T-helper 17 cell (primary cell): ENCODE data around the gene SEZ6L2. TPM values are rescaled to one million over a fixed set of nuclear protein-coding genes. Genes with fewer than 3 reads are reported as not detected.
A peak's percentile ranks its signal among the peaks of the same experiment; 100 is the strongest.
"Not testable (repeated sequence)": the region's sequence is repeated elsewhere in the genome, so short reads cannot be mapped to it uniquely, and the experiment has no call there.

Experiments used
- ATAC-seq: fragments of 150-1000 bp; cut with Tn5 transposase; 2 replicates; pipeline ENCODE4 v1.10.0; 2021; ENCODE audit warnings: mild to moderate bottlenecking, moderate library complexity
- DNase-seq, 3 donors: peaks; one replicate each; pipeline versions ENCODE4 v3.0.0 to v3.0.0-alpha.2; 2020 to 2021
- H3K9me3 ChIP-seq: one replicate; pipeline ENCODE4 v1.7.0; 2013; ENCODE audit warnings: low read length, mild to moderate bottlenecking; ENCODE audit not compliant: control insufficient read depth, poor library complexity, severe bottlenecking
- H3K27ac Mint-ChIP-seq: one replicate; pipeline ENCODE4 v1.8.0; 2022; ENCODE audit warnings: mild to moderate bottlenecking, moderate library complexity, mixed read lengths
- H3K27me3 Mint-ChIP-seq: one replicate; pipeline ENCODE4 v1.8.0; 2022; ENCODE audit warnings: mixed read lengths
- H3K36me3 Mint-ChIP-seq: one replicate; pipeline ENCODE4 v1.8.0; 2022; ENCODE audit warnings: low read depth, mixed read lengths
- H3K4me1 Mint-ChIP-seq: one replicate; pipeline ENCODE4 v1.8.0; 2022; ENCODE audit warnings: mild to moderate bottlenecking, mixed read lengths
- H3K4me3 Mint-ChIP-seq: one replicate; pipeline ENCODE4 v1.8.0; 2022; ENCODE audit warnings: mild to moderate bottlenecking, moderate library complexity, mixed read lengths
- total RNA-seq, 4 donors: library from RNA in 2 of 4; stranded (reverse) in 2 of 4; gene quantifications; one replicate each; pipeline ENCODE4 v1.2.3 and lab custom pipeline; 2022 to 2026

The SEZ6L2 gene
- total RNA-seq = not detected
- 0 to 0.23 reads per million in 2 donors for total RNA-seq (lab: John Stamatoyannopoulos, UW)

DNA sequence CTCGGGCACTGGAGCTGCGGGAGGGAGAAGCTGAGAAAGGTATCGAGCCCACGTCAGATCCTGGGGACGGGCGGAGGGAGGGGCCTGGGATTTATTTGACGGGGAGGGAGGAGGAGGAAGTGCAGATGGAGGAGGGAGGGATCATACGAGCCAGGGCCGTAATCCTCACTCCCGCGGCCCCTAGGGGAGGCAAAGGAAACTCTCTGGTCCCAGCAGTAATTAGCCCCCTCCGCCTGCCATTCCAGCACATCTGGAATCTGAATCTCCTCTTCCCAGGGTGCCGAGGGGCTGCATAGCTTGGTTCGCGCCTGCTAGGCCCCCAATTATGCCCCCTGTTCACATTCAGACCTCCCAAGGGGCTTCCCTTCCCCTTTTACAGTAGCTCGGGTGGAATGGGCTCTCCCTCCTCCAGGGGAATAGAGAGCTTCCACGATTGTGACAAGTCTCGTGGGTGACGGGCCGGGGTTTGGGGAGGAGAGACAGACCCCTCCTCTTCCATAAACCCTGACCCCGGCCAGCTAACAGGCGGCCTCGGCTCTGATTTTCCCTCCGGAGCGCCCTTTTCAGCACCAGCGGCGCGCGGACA is at the start of gene SEZ6L2:
Gene SEZ6L2, minus strand, starts transcription at position 35 of the 586 bp plus-strand sequence. CDS start 531 bp downstream, outside the sequence.
- no peaks in the 10 kb centered on the region for H3K9me3 ChIP-seq
- H3K36me3 Mint-ChIP-seq = peaks cover 5% of the 10 kb centered on the region
- H3K27ac Mint-ChIP-seq = no peak within 1 kb of the TSS
- ATAC-seq = no peak
- peaks cover 35% of the 10 kb centered on the region for H3K27me3 Mint-ChIP-seq
- H3K4me1 Mint-ChIP-seq = peaks cover 12% of the 10 kb centered on the region
- H3K4me3 Mint-ChIP-seq = peak within 1 kb of the TSS; percentile 86
- peak in 1 of 3 donors; percentile 82 for DNase-seq

DNA sequence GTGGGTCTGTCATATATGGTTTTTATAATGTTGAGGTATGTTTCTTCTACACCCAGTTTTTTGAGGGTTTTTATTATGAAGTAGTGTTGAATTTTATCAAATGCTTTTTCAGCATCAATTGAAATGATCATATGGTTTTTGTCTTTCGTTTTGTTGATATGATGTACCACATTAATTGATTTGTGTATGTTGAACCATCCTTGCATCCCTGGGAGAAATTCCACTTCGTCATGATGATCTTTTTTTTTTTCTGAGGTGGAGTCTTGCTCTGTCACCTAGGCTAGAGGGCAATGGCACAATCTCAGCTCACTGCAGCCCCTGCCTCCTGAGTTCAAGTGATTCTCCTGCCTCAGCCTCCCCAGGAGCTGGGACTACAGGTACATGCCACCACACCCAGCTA is 48.5 kb upstream of the SEZ6L2 start:
- peaks cover 2% of the 10 kb centered on the region for H3K4me1 Mint-ChIP-seq
- no peaks in the 10 kb centered on the region for H3K9me3 ChIP-seq
- no peak overlapping the region for H3K27ac Mint-ChIP-seq
- H3K4me3 Mint-ChIP-seq = no peak overlapping the region
- peaks cover 4% of the 10 kb centered on the region for H3K36me3 Mint-ChIP-seq
- DNase-seq = no peak
- no peak for ATAC-seq
- peaks cover 18% of the 10 kb centered on the region for H3K27me3 Mint-ChIP-seq

DNA sequence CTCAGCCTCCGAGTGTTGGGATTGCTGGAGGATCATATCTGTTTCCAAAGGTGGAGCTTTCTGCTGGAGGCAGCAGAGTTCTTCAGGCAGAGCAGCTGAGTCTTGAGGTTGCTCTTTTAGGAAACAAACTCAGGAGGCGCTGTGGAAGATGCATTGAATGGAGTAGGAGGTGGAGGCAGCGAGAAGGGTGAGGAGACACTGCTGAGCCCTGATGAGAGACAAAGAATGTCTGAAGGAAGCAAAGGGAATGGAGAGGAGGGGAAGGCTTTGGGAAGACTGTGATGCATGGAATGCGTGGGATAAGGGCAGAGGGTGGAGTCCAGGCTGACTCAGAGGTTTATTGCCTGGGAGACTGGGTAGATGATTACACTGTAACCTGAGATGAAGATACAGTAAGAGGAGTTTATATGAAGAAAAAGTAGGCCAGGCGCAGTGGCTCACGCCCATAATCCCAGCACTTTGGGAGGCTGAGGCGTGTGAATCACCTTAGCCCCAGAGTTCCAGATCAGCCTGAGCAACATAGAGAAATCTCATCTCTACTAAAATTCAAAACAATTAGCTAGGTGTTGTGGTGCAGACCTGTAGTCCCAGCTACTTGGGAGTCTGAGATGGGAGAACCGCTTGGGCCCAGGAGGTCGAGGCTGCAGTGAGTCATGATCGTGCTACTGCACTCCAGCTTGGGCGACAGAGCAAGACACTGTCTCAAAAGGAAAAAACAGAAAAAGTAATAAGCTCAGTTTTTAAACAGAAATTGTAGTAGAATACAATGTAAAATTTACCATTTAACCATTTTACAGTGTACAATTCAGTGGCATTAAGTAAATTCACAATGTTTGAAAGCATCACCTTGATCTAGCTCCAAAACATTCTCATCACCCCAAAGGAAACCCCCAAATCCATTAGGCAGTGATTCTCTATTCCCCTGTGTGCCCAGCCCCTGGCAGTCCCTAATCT is 44.8 kb upstream of the SEZ6L2 start:
- DNase-seq (no peak), ATAC-seq (no peak)
- Mint-ChIP-seq H3K36me3 (no peaks in the 10 kb centered on the region), H3K4me3 (peak overlapping the region; percentile 19), H3K4me1 (peaks cover 2% of the 10 kb centered on the region), H3K27me3 (peaks cover 17% of the 10 kb centered on the region), H3K27ac (no peak overlapping the region)
- no peaks in the 10 kb centered on the region for H3K9me3 ChIP-seq

DNA sequence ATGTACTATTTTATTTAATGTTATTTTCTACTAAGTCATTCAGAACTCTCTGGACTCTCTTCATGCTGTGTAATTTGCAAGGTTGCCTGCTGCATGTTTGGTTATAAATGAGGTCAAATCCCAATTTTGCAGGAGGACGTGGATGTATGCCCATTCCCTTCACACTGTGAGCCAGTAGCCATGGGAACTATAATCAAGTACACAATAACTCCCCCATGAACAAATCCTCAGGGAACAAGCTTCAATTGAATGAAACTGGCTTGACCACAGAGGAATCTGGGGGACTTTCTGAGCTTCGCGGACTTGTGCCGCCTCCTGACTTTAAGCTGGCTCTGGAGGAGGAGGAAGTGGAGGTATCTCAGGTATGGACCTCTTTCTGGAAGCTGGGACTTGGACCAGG is 41.3 kb upstream of the SEZ6L2 start:
- no peaks in the 10 kb centered on the region for H3K9me3 ChIP-seq
- Mint-ChIP-seq H3K36me3 (no peaks in the 10 kb centered on the region), H3K4me3 (no peak overlapping the region), H3K27me3 (peaks cover 23% of the 10 kb centered on the region), H3K27ac (no peak overlapping the region), H3K4me1 (peaks cover 2% of the 10 kb centered on the region)
- ATAC-seq (no peak), DNase-seq (no peak)

DNA sequence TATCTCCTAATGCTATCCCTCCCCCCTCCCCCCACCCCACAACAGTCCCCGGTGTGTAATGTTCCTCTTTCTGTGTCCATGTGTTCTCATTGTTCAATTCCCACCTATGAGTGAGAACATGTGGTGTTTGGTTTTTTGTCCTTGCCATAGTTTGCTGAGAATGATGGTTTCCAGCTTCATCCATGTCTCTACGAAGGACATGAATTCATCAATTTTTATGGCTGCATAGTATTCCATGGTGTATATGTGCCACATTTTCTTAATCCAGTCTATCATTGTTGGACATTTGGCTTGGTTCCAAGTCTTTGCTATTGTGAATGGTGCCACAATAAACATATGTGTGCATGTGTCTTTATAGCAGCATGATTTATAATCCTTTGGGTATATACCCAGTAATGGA is 32.4 kb upstream of the SEZ6L2 start:
- not testable (repeated sequence) for H3K36me3 Mint-ChIP-seq

DNA sequence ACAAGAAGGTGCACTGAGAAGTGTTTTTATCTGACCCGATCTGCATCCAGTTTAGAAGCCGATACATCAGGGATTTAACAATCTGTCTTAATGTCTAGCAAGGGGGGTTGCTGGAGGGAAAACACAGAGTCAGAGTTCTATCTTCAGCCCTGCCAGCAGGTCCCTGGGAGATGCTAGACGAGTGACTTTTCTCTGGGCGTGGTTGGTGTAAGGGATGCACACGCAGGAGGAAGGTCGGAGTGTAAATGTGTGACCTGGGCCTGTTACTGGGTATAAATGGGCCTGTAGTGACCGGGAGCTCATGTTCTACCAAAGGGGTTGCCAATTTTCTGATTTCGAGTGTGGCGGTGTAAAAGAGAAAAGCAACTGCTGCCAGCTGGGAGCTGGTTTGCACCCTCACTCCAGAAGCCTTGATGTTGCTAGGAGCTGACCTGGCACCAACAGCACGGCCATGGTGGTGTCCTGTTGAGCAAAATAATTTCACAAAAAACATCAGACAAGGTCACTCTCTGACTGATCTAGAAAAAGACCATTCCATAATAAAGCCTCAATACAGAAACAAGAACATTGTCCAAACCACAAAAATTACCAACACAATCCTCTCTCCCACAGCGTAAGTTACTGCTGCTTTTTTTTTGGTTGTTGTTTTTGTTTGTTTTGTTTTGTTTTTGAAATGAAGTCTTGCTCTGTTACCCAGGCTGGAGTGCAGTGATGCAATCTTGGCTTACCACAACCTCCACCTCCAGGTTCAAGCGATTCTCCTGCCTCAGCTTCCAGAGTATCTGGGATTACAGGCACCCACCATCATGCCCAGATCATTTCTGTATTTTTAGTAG is 27.9 kb upstream of the SEZ6L2 start:
- DNase-seq (no peak), ATAC-seq (no peak)
- Mint-ChIP-seq H3K27ac (peak overlapping the region; percentile 98), H3K4me3 (peak overlapping the region; percentile 98), H3K27me3 (no peaks in the 10 kb centered on the region), H3K4me1 (peaks cover 27% of the 10 kb centered on the region), H3K36me3 (no peaks in the 10 kb centered on the region)
- no peaks in the 10 kb centered on the region for H3K9me3 ChIP-seq

More for the DNA sequence above, 32.4 kb upstream of the SEZ6L2 start:
- Mint-ChIP-seq H3K27ac (peak overlapping the region; percentile 29), H3K27me3 (peaks cover 13% of the 10 kb centered on the region)
- H3K4me3 Mint-ChIP-seq, ATAC-seq, DNase-seq, H3K4me1 Mint-ChIP-seq, H3K9me3 ChIP-seq: not testable (repeated sequence)

DNA sequence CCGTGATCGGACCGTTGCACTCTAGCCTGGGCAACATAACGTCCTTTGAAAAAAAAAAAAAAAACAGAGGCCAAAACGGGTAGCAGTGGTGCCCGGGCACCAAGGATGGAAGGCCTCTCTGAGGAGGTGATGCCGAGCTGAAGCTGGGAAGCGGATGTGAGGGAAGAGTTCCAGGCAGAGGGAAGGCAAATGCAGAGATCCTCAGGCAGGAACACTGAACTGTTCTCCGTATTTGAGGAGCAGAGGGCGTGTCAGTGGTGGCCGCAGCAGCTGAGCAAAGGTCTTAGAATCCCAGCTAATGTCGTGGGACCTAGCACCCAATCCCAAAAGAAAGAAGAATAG is 27.3 kb upstream of the SEZ6L2 start:
- DNase-seq = no peak
- H3K4me3 Mint-ChIP-seq = peak overlapping the region; percentile 98
- no peak for ATAC-seq
- no peaks in the 10 kb centered on the region for H3K9me3 ChIP-seq
- H3K27me3 Mint-ChIP-seq = no peaks in the 10 kb centered on the region
- peaks cover 27% of the 10 kb centered on the region for H3K4me1 Mint-ChIP-seq
- no peaks in the 10 kb centered on the region for H3K36me3 Mint-ChIP-seq
- peak overlapping the region; percentile 98 for H3K27ac Mint-ChIP-seq

DNA sequence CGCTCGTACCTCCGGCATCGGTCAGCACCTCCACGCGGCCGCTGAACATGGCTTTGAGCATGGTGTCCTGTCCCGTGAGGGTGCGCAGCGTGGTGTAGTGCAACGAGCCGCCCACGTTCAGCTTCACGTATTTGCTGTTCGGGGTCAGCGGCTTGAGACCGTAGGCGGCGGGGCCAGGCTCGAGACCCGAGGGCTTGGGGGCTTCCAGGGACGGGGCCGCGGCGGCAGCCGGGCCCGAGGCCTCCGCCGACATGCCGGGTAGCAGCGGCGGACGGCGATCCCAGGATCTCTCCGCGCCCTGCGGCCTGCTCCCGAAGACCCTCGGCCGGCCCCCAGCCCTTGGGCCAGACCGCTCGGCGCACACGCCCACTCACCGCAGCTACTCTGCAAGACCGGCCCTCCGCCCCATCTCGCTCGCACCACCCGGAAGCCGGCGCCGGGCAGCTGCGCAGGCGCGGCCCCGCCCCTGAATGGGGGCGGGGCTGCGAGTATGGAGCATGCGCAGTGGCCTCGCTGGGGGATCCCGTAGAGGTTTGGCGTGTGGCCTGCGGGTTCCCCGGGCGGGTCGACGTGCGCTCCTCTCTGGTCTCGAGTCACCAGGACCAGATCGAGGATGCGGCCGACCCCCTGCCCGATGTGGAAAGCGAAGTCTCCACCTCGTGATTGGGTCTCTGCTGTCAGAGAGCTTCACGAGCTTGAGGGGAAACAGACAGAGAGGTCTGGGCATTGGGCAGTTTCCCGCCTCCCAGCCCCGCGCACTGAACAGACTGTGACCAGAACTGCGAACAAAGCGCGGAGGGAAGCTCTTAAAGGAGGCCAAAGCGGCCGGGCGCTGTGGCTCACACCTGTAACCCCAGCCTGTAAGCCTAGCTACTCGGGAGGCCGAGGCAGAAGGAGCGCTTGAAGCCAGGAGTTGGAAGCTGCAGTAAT is 26.7 kb upstream of the SEZ6L2 start, which contains the start of gene KCTD13:
Gene KCTD13, minus strand, starts transcription at position 446 of the 930 bp plus-strand sequence. Its CDS starts 193 bp downstream, at position 253.
- peaks cover under 1% of the 10 kb centered on the region for H3K36me3 Mint-ChIP-seq
- H3K4me3 Mint-ChIP-seq = peak within 1 kb of the TSS; percentile 98
- H3K27me3 Mint-ChIP-seq = no peaks in the 10 kb centered on the region
- DNase-seq = peak; percentile 84 to 91 (median 90)
- no peaks in the 10 kb centered on the region for H3K9me3 ChIP-seq
- H3K4me1 Mint-ChIP-seq = peaks cover 29% of the 10 kb centered on the region
- peak within 1 kb of the TSS; percentile 98 for H3K27ac Mint-ChIP-seq
- peak; percentile 93 for ATAC-seq

DNA sequence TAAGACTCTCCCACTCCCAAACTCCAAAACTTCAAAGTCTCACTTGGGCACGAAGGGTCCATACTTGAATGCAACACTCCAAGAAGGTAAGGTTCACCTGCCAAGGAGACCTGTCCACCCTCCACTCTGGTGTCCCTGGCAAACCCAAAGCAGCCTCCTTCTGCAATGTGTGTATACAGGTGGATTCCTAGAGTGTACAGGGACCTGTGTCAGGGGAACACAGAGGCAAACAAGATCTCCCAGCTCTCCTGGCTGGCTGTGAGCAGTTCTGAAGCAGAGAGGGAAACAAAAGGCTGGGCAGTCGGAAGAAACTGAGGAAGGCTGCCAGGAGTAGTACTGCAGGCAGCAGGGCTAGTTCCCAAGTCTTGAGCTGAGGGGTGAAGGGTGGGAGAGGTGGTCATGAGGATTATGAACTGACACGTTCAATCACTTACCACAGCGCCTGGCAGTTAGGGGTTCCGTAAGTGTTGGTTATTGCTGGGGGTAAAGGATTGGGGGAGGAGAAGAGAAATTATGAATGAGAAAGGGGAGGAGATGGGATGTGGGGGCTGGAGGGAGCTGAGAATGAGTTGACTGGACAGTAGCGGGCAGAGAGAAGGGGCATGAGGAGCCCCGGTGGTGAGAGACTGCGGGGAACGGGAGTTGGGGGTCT is 25.9 kb upstream of the SEZ6L2 start:
- Mint-ChIP-seq H3K36me3 (peaks cover 8% of the 10 kb centered on the region), H3K4me1 (peaks cover 37% of the 10 kb centered on the region), H3K27me3 (no peaks in the 10 kb centered on the region), H3K4me3 (peak overlapping the region; percentile 98), H3K27ac (peak overlapping the region; percentile 98)
- no peaks in the 10 kb centered on the region for H3K9me3 ChIP-seq
- ATAC-seq (no peak), DNase-seq (no peak)

DNA sequence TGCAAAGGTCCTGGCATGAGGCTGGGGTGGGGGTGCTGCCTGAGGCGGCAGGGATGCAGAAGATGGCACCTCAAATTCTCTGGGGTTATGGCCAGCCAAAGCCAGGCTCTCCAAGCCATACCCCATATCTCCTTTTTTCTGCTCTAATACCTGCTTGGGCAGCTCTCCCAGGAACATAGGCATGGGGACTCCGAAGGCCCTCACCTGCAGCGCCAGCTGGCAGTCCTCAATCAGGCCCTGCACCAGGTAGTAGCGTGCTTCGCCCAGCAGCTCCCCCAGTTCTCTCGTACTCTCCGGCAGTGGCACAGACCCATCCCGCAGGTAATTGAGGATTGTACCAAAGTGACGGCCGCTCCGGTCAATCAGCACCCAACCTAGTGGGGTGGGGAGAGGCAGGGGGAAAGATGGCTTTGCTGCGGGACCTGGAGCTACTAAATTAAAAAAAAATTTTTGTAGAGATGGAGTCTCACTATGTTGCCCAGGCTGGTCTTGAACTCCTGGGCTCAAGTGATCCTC is 23.7 kb upstream of the SEZ6L2 start:
- H3K27ac Mint-ChIP-seq = no peak overlapping the region
- peaks cover 40% of the 10 kb centered on the region for H3K4me1 Mint-ChIP-seq
- H3K36me3 Mint-ChIP-seq = peaks cover 8% of the 10 kb centered on the region
- no peak for DNase-seq
- ATAC-seq = no peak
- no peak overlapping the region for H3K4me3 Mint-ChIP-seq
- H3K9me3 ChIP-seq = no peaks in the 10 kb centered on the region
- no peaks in the 10 kb centered on the region for H3K27me3 Mint-ChIP-seq

DNA sequence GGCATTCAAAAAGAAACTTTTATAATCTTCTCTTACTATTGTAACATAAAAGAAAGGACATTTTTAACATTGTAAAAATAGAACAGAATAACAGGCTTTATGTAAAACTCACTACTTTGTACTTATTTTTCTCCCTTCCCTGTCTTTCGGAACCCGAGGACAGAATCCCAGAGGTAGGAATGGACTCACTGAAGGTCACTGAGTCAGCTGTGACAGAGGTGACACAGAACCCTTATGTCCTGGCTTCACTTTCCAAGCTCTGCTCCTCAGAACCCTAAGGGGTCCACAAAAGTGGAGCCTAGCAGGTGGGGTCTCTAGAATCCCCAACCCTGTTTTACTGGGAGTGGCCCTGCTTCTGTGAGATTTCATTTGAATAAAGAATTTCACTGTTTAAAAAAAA is 23.0 kb upstream of the SEZ6L2 start:
- no peaks in the 10 kb centered on the region for H3K27me3 Mint-ChIP-seq
- ATAC-seq (no peak), DNase-seq (no peak)
- H3K36me3 Mint-ChIP-seq = peaks cover 8% of the 10 kb centered on the region
- peak overlapping the region; percentile 2 for H3K27ac Mint-ChIP-seq
- H3K9me3 ChIP-seq = no peaks in the 10 kb centered on the region
- H3K4me1 Mint-ChIP-seq = peaks cover 38% of the 10 kb centered on the region
- no peak overlapping the region for H3K4me3 Mint-ChIP-seq

DNA sequence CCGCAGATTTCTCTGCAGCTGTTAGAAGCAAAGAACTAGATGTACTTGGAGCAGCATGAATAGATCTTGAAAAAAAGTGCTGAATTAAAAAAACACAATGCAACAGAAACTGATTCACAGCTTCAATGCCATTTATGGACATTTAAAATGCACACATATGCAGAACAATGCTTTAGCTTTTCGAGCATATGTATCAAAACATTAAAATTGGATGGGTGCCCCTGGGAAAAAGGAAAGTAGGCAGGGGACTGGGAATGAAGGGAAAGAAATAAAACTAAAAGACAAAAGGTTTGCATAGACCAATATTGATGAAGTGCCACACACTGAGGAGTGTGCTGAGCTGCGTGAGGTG is 21.7 kb upstream of the SEZ6L2 start:
- Mint-ChIP-seq H3K4me3 (no peak overlapping the region), H3K27ac (peak overlapping the region; percentile 72), H3K36me3 (peaks cover 8% of the 10 kb centered on the region), H3K4me1 (peaks cover 28% of the 10 kb centered on the region), H3K27me3 (no peaks in the 10 kb centered on the region)
- DNase-seq (no peak), ATAC-seq (no peak)
- no peaks in the 10 kb centered on the region for H3K9me3 ChIP-seq
